Breast epithelium (tissue), 3 donors: ENCODE measurements around the gene MGAT4B.

Source experiments
- CTCF ChIP-seq, 3 donors: fragments of 450-650 bp; IDR thresholded peaks; one replicate each; pipeline ENCODE4 v1.5.1; 2016 to 2017; ENCODE audit warnings: antibody characterized with exemption in 3 of 3, mild to moderate bottlenecking in 3 of 3, moderate library complexity in 3 of 3
- POLR2A ChIP-seq: fragments of 450-650 bp; IDR thresholded peaks from one replicate; pipeline ENCODE4 v1.6.1; 2016; ENCODE audit warnings: antibody characterized with exemption, mild to moderate bottlenecking, moderate library complexity
- POLR2AphosphoS5 ChIP-seq, 3 donors: sonication (generic); formaldehyde crosslinking; IDR thresholded peaks; one replicate each; pipeline ENCODE4 v1.6.1; 2017; ENCODE audit warnings: antibody characterized with exemption in 3 of 3

GRCh38 chr5:179786861-179787260 lies 19.8 kb downstream of the MGAT4B start:
- TF ChIP-seq POLR2A (no peak), CTCF (IDR thresholded peaks at IDR 0.05) (no peak), POLR2AphosphoS5 (IDR thresholded peaks at IDR 0.05) (no peak)
